SH-SY5Y (cell line): ENCODE data around the gene FXYD7.

Experiments used
- GATA2 ChIP-seq: IDR thresholded peaks from 2 replicates; pipeline ENCODE4 v1.6.1; 2011; ENCODE audit warnings: mild to moderate bottlenecking, low read depth, low read length
- GATA3 ChIP-seq: IDR thresholded peaks from 2 replicates; pipeline ENCODE4 v1.6.1; 2011; ENCODE audit warnings: low read depth, mild to moderate bottlenecking, low read length, moderate library complexity

The FXYD7 gene

GRCh38 chr19:35119091-35119490, 24.0 kb upstream of the FXYD7 start:
- TF ChIP-seq GATA3, result no peak
- TF ChIP-seq GATA2, result no peak

GRCh38 chr19:35119578-35120155, 23.4 kb upstream of the FXYD7 start:
- no peak for TF ChIP-seq GATA2
- TF ChIP-seq GATA3, result no peak

GRCh38 chr19:35120492-35120891, 22.6 kb upstream of the FXYD7 start:
- TF ChIP-seq GATA3 (no peak), GATA2 (no peak)

- no peak for TF ChIP-seq GATA3
- no peak for TF ChIP-seq GATA2
Observed at GRCh38 chr19:35120898-35121297, 22.2 kb upstream of the FXYD7 start.

GRCh38 chr19:35122687-35123551, 20.1 kb upstream of the FXYD7 start:
- TF ChIP-seq GATA3 (no peak), GATA2 (no peak)

- TF ChIP-seq GATA2, result no peak
- TF ChIP-seq GATA3, result no peak
Observed at GRCh38 chr19:35123573-35123972, 19.5 kb upstream of the FXYD7 start.

- no peak for TF ChIP-seq GATA2
Observed at GRCh38 chr19:35124098-35125060, 18.7 kb upstream of the FXYD7 start.

- no peak for TF ChIP-seq GATA3
- TF ChIP-seq GATA2, result no peak
Observed at GRCh38 chr19:35125270-35125717, 17.8 kb upstream of the FXYD7 start.

- TF ChIP-seq GATA3, result no peak
- no peak for TF ChIP-seq GATA2
Observed at GRCh38 chr19:35125749-35126623, 17.1 kb upstream of the FXYD7 start.

- no peak for TF ChIP-seq GATA2
- TF ChIP-seq GATA3, result no peak
Observed at GRCh38 chr19:35126624-35126959, 16.5 kb upstream of the FXYD7 start.

- TF ChIP-seq GATA2, result no peak
- TF ChIP-seq GATA3, result no peak
Observed at GRCh38 chr19:35127871-35128270, 15.2 kb upstream of the FXYD7 start.

GRCh38 chr19:35128398-35129057, 14.5 kb upstream of the FXYD7 start:
- TF ChIP-seq GATA3 (no peak), GATA2 (no peak)
